Transverse colon (tissue), 1 donor: ENCODE results near the gene THSD4.

Source experiments
- EP300 ChIP-seq: sonication (generic); formaldehyde crosslinking; IDR thresholded peaks from one replicate; pipeline ENCODE4 v1.6.1; 2017; ENCODE audit warnings: antibody characterized with exemption, low read depth
- POLR2A ChIP-seq: fragments of 450-650 bp; IDR thresholded peaks from one replicate; pipeline ENCODE4 v1.6.1; 2016; ENCODE audit warnings: antibody characterized with exemption, mild to moderate bottlenecking, moderate library complexity

DNA sequence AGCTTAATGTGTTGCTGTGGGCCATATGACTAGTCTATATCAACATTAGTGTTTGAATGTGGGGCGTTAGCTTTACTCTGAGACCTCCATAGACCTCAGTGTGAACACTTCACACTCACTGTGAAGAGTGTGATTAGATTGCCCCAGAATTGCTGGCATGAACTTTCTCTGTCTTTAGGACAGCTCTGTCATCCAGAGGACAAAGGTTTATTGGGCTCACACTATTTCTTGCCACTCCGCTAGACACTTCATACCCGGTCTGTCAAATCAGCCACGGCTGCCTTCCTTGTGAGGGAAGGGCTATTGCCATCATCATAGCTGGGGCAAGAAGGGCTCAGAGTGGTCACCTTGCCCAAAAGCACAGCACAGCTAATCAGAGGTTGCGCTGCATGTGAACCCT, 378.3 kb downstream of the THSD4 start:
- no peak for TF ChIP-seq POLR2A
- TF ChIP-seq EP300 = no peak
